Hepatocyte (in vitro differentiated cells): ENCODE data around the gene ZNF444. TPM values are rescaled to one million over a fixed set of nuclear protein-coding genes. Genes with fewer than 3 reads are reported as not detected.
A peak's percentile ranks its signal among the peaks of the same experiment; 100 is the strongest.

Experiments used
- DNase-seq: peaks from one replicate; pipeline ENCODE4 v3.0.0-alpha.2; 2016; ENCODE audit warnings: low spot score
- H2AFZ ChIP-seq: fragments of 200-600 bp; sonication (generic); 2 replicates; pipeline ENCODE4 v1.6.0; 2016; ENCODE audit warnings: antibody characterized with exemption, mild to moderate bottlenecking
- H3K27ac ChIP-seq: fragments of 200-600 bp; sonication (generic); 2 replicates; pipeline ENCODE4 v1.5.1; 2016; ENCODE audit warnings: mild to moderate bottlenecking
- H3K27me3 ChIP-seq: fragments of 200-600 bp; sonication (generic); 2 replicates; pipeline ENCODE4 v1.6.1; 2016
- H3K36me3 ChIP-seq: fragments of 200-600 bp; sonication (generic); replicated peaks from 2 replicates; pipeline ENCODE4 v1.5.1; 2016; ENCODE audit warnings: low read depth; ENCODE audit not compliant: insufficient read depth
- H3K4me1 ChIP-seq: fragments of 200-600 bp; sonication (generic); 2 replicates; pipeline ENCODE4 v1.5.1; 2016; ENCODE audit warnings: mild to moderate bottlenecking, moderate library complexity; ENCODE audit not compliant: insufficient read depth
- H3K4me2 ChIP-seq: fragments of 200-600 bp; sonication (generic); 2 replicates; pipeline ENCODE4 v1.6.0; 2016
- H3K4me3 ChIP-seq: fragments of 200-600 bp; sonication (generic); 2 replicates; pipeline ENCODE4 v1.5.1; 2016; ENCODE audit warnings: mild to moderate bottlenecking
- H3K79me2 ChIP-seq: fragments of 200-600 bp; sonication (generic); 2 replicates; pipeline ENCODE4 v1.6.0; 2017; ENCODE audit warnings: mild to moderate bottlenecking
- H3K9me2 ChIP-seq: fragments of 200-600 bp; sonication (generic); replicated peaks from 2 replicates; pipeline ENCODE4 v1.6.0; 2017; ENCODE audit warnings: mild to moderate bottlenecking; ENCODE audit not compliant: insufficient read depth
- H3K9me3 ChIP-seq: fragments of 200-600 bp; sonication (generic); 2 replicates; pipeline ENCODE4 v1.5.1; 2016; ENCODE audit warnings: low read depth, mild to moderate bottlenecking
- H4K20me1 ChIP-seq: fragments of 200-600 bp; sonication (generic); 2 replicates; pipeline ENCODE4 v1.6.0; 2016; ENCODE audit warnings: mild to moderate bottlenecking; ENCODE audit not compliant: insufficient read depth, poor library complexity, severe bottlenecking
- CTCF ChIP-seq: fragments of 200-600 bp; sonication (generic); IDR thresholded peaks from 2 replicates; pipeline ENCODE4 v1.5.1; 2016; ENCODE audit warnings: antibody characterized with exemption, mild to moderate bottlenecking; ENCODE audit not compliant: poor library complexity
- EZH2 ChIP-seq: fragments of 200-600 bp; sonication (generic); IDR thresholded peaks from 2 replicates; pipeline ENCODE4 v1.6.1; 2016; ENCODE audit warnings: antibody characterized with exemption, mild to moderate bottlenecking, borderline replicate concordance
- EZH2phosphoT487 ChIP-seq: fragments of 200-600 bp; sonication (generic); IDR thresholded peaks from one replicate; pipeline ENCODE4 v1.6.1; 2018; ENCODE audit warnings: antibody characterized with exemption, mild to moderate bottlenecking, low read depth, moderate library complexity; ENCODE audit not compliant: unreplicated experiment, severe bottlenecking
- WGBS: methylation state at CpG from one replicate; pipeline ENCODE4 v1.1.6; 2016; ENCODE audit warnings: low lambda C conversion rate; ENCODE audit errors: missing lambda C conversion rate; 5-methylcytosine and 5-hydroxymethylcytosine counted together
- polyA plus RNA-seq: library from polyadenylated mRNA; unstranded; fragments of >200 nt; fragmentation: Nextera tagmentation; extraction: Ambion mirVana; gene quantifications from 2 replicates; pipeline ENCODE4 v1.2.1, GENCODE V29; 2016
- total RNA-seq: library from RNA; depleted of rRNA; stranded (reverse); fragments of >200 nt; gene quantifications from 2 replicates; pipeline ENCODE4 v1.2.3, GENCODE V29; 2014

Gene ZNF444
- total RNA-seq (38.3 and 46.6 TPM in 2 replicates), polyA plus RNA-seq (60.2 and 74.3 TPM in 2 replicates)

DNA sequence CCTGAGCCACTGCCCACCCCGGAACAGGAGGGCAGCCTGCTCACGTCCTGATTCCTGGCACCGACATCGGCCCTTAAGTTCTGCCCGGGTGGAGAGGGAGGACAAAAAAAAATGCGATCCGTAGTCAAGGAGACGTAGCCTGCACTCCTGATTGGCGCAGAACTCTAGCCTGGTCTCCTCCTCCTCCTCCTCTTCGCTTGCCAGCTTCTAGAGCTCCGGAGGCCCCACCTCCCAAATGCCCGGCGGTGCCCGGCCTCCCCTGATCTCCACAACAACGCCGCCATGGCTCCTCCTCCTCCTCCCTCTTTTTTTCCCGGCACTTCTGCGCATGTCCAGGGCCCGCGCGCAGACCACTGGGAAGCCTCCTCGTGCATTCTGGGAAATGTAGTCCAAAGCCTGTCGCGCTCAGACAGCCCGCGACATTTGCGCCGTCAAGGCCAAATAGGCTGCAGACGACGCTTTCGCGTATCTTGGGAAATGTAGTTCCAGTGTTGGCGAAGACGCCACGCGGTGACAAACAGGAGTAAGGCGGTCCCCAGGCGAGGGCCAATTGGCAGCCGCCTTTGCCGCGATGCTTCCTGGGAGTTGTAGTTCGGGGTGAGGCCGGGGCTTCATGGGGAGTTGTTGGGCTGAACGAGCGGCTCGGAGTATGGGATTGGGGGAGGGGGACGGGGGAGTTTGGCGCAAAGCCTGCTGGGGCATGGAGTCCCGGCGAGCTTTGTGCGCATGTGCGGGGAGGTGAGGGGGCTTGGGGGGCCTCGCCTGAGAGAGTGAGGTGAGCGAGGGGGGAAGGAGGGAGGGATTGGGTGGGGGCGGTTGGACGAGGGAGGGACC is at the start of gene ZNF444:
Gene ZNF444 (plus strand): TSS at position 705 of the 834 bp plus-strand sequence. CDS start 5,625 bp downstream, outside the sequence.
- TF ChIP-seq EZH2phosphoT487 (no peak), CTCF (no peak), EZH2 (no peak)
- peak; percentile 99 for DNase-seq
- Histone ChIP-seq H4K20me1 (no peaks in the 10 kb centered on the region), H3K36me3 (no peaks in the 10 kb centered on the region), H3K27ac (peak within 1 kb of the TSS; percentile 68), H3K4me1 (peaks cover 29% of the 10 kb centered on the region), H3K9me2 (no peaks in the 10 kb centered on the region), H3K4me2 (peak within 1 kb of the TSS; percentile 89), H3K79me2 (peaks cover 34% of the 10 kb centered on the region), H3K4me3 (peak within 1 kb of the TSS; percentile 46), H2AFZ (peak within 1 kb of the TSS; percentile 52), H3K27me3 (no peaks in the 10 kb centered on the region), H3K9me3 (no peaks in the 10 kb centered on the region)
- 2% methylated on average over 39 of the region's 56 CpGs for WGBS

DNA sequence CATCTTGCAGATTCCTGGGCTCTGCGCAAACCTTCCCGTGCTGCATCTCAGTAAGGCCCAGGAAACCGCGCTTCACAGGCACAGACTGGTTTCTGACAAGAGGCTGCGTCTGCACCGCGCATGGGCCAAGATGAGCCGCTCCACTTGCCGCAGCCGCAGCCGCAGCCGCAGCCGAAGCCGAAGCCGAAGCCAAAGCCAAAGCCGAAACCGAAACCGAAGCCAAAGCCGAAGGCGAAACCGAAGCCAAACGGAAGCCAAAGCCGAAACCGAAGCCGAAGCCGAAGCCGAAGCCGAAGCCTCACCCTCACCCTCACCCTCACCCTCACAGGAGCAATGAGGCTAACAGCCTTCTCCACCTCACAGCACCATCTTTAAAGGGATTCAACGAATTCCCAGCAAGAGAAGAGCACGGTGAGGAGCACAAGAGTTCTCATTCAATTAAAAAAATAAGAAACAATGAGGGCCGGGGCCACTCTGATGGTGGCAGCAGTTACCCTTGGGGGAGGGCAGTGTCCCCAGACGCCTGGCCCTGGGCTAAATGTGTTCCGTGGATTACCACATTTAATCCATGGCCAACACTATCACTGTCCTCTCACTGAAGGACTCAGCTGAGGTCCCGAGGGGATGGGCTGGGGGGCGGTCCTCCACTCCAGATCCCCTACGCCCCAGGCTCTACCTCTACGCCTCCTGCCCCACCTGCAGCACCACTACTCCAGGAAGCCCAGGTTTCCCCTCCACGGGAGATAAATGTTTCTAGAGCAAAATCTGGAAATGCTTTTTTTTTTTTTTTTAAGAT is 49.1 kb upstream of the ZNF444 start:
- Histone ChIP-seq H3K36me3 (no peaks in the 10 kb centered on the region), H3K27me3 (no peaks in the 10 kb centered on the region), H3K4me1 (no peaks in the 10 kb centered on the region), H4K20me1 (peaks cover 21% of the 10 kb centered on the region), H3K9me3 (no peaks in the 10 kb centered on the region), H2AFZ (no peak overlapping the region), H3K79me2 (peaks cover 48% of the 10 kb centered on the region), H3K9me2 (no peaks in the 10 kb centered on the region), H3K27ac (no peak overlapping the region), H3K4me3 (no peak overlapping the region), H3K4me2 (no peak overlapping the region)
- DNase-seq, result no peak
- TF ChIP-seq EZH2phosphoT487, result no peak
- TF ChIP-seq EZH2, result no peak
- WGBS, result 92% methylated on average over 36 of the region's 38 CpGs

DNA sequence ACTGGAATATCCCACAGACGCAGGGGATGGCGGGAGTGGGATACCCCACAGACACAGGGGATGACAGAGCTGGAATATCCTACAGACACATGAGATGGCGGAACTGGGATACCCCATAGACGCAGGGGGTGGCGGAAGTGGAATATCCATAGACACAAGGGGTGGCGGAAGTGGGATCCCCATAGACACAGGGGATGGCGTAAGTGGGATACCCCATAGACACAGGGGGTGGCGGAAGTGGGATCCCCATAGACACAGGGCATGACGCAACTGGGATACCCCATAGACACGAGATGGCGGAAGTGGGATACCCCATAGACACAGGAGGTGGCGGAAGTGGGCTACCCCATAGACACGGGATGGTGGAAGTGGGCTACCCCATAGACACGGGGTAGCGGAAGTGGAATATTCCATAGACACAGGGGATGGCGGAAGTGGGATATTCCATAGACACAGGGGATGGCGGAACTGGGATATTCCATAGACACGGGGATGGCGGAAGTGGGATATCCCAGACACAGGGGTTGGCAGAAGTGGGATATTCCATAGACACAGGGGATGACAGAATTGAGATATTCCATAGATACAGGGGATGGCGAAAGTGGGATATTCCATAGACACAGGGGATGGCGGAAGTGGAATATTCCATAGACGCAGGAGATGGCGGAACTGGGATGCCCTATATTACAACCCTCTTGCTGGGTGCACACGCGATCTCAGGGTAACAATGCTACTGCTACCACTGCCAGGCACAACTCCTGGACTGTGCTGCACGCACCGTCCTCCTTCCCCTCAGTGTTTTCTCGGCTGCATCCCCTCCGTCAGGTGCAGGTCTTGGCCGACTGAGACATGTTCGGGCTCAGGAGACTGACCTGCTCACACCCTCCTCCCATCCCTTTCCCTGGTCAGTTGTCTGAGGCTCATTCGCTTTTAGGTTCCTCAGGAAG is 48.1 kb upstream of the ZNF444 start:
- no peak overlapping the region for H3K4me3 ChIP-seq
- H3K9me2 ChIP-seq, result no peaks in the 10 kb centered on the region
- H3K4me2 ChIP-seq, result no peak overlapping the region
- H4K20me1 ChIP-seq, result peaks cover 21% of the 10 kb centered on the region
- no peak overlapping the region for H3K27ac ChIP-seq
- DNase-seq, result no peak
- 98% methylated on average over 32 of the region's 32 CpGs for WGBS
- no peaks in the 10 kb centered on the region for H3K36me3 ChIP-seq
- no peaks in the 10 kb centered on the region for H3K27me3 ChIP-seq
- H3K4me1 ChIP-seq, result no peaks in the 10 kb centered on the region
- no peak overlapping the region for H2AFZ ChIP-seq
- no peaks in the 10 kb centered on the region for H3K9me3 ChIP-seq
- no peak for TF ChIP-seq EZH2
- TF ChIP-seq EZH2phosphoT487, result no peak
- no peak for TF ChIP-seq CTCF
- peaks cover 52% of the 10 kb centered on the region for H3K79me2 ChIP-seq
